ENCODE results near the gene HGF.
"Not testable (repeated sequence)": the region's sequence is repeated elsewhere in the genome, so short reads cannot be mapped to it uniquely, and the experiment has no call there.

HGF gene

DNA sequence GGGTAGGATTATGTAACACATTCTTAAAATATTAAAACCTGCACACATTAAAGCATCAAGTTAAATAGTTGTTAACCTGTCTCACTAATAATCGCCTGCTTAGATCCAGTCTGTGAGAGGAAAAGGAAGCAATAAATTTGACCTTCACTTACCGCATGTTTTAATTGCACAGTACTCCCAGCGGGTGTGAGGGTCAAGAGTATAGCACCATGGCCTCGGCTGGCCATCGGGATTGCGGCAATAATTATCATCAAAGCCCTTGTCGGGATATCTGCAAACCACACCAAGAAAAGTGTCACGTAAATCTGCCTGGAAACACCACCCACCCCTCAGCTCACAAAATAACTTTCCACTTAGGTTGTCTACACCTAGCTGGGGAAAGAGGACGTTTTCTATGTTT, 26.6 kb downstream of the HGF start:
- H3K4me3 Mint-ChIP-seq = no peak overlapping the region
- H3K27ac Mint-ChIP-seq = no peak overlapping the region
- H3K36me3 Mint-ChIP-seq (ENCODE audit: low read depth) = no peaks in the 10 kb centered on the region
- no peaks in the 10 kb centered on the region for H3K4me1 Mint-ChIP-seq
- TF ChIP-seq, protein P1, sequence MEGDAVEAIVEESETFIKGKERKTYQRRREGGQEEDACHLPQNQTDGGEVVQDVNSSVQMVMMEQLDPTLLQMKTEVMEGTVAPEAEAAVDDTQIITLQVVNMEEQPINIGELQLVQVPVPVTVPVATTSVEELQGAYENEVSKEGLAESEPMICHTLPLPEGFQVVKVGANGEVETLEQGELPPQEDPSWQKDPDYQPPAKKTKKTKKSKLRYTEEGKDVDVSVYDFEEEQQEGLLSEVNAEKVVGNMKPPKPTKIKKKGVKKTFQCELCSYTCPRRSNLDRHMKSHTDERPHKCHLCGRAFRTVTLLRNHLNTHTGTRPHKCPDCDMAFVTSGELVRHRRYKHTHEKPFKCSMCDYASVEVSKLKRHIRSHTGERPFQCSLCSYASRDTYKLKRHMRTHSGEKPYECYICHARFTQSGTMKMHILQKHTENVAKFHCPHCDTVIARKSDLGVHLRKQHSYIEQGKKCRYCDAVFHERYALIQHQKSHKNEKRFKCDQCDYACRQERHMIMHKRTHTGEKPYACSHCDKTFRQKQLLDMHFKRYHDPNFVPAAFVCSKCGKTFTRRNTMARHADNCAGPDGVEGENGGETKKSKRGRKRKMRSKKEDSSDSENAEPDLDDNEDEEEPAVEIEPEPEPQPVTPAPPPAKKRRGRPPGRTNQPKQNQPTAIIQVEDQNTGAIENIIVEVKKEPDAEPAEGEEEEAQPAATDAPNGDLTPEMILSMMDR (IDR thresholded peaks at IDR 0.05; ENCODE audit: unreplicated experiment in 3 of 3) = no peak
- no peaks in the 10 kb centered on the region for H3K9me3 Mint-ChIP-seq
- H3K27me3 Mint-ChIP-seq (ENCODE audit: low read depth) = no peaks in the 10 kb centered on the region

GRCh38 chr7:81740403-81740802, 29.4 kb downstream of the HGF start:
- no peak overlapping the region for H3K4me3 Mint-ChIP-seq

DNA sequence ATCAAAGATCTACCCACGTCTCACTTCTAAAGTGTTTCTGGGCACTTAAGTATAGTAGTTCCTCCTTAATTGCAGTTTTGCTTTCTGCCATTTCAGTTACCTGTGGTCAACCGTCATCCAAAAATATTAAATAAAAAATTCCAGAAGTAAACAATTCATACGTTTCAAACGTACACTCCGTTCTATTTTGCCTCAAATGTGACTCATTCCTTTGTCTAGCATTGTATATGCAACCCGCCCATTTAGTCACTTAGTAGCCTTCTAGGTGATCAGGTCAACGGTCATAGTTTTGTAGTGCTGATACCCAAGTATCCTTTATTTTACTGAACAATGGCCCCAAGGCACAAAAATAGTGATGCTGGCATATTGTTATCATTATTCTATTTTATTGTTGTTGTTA, 33.8 kb downstream of the HGF start:
- Mint-ChIP-seq H3K36me3 (ENCODE audit: low read depth) (no peaks in the 10 kb centered on the region), H3K27ac (no peak overlapping the region)
- TF ChIP-seq, protein P1 (IDR thresholded peaks at IDR 0.05; ENCODE audit: unreplicated experiment in 3 of 3) = no peak

More at GRCh38 chr7:81740403-81740802, 29.4 kb downstream of the HGF start:
- Mint-ChIP-seq H3K4me1 (no peaks in the 10 kb centered on the region), H3K9me3 (no peaks in the 10 kb centered on the region), H3K27ac (no peak overlapping the region), H3K36me3 (ENCODE audit: low read depth) (no peaks in the 10 kb centered on the region), H3K27me3 (ENCODE audit: low read depth) (no peaks in the 10 kb centered on the region)
- TF ChIP-seq, protein P1 (IDR thresholded peaks at IDR 0.05; ENCODE audit: unreplicated experiment in 3 of 3) = no peak

DNA sequence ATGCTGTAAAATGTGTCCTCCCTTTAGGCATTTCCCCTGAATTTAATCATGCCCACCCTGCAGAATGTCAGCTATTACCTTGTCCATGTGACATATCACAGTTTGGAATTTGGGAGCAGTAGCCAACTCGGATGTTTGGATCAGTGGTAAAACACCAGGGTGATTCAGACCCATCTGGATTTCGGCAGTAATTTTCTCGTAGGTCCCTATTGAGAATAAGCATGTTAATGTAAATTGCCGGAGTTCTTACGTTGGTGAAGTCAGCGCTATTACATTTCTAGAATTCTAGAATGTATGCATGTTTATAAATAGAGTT, 44.1 kb downstream of the HGF start:
- no peak overlapping the region for H3K27ac Mint-ChIP-seq
- TF ChIP-seq, protein P1 (IDR thresholded peaks at IDR 0.05; ENCODE audit: unreplicated experiment in 3 of 3) = no peak
- H3K27me3 Mint-ChIP-seq (ENCODE audit: low read depth) = no peaks in the 10 kb centered on the region
- H3K4me3 Mint-ChIP-seq = no peak overlapping the region
- H3K4me1 Mint-ChIP-seq = no peaks in the 10 kb centered on the region
- no peaks in the 10 kb centered on the region for H3K9me3 Mint-ChIP-seq
- H3K36me3 Mint-ChIP-seq (ENCODE audit: low read depth) = peaks cover 4% of the 10 kb centered on the region

More for the DNA sequence above, 33.8 kb downstream of the HGF start:
- Mint-ChIP-seq H3K4me3 (no peak overlapping the region), H3K4me1 (no peaks in the 10 kb centered on the region), H3K27me3 (ENCODE audit: low read depth) (no peaks in the 10 kb centered on the region), H3K9me3 (no peaks in the 10 kb centered on the region)

DNA sequence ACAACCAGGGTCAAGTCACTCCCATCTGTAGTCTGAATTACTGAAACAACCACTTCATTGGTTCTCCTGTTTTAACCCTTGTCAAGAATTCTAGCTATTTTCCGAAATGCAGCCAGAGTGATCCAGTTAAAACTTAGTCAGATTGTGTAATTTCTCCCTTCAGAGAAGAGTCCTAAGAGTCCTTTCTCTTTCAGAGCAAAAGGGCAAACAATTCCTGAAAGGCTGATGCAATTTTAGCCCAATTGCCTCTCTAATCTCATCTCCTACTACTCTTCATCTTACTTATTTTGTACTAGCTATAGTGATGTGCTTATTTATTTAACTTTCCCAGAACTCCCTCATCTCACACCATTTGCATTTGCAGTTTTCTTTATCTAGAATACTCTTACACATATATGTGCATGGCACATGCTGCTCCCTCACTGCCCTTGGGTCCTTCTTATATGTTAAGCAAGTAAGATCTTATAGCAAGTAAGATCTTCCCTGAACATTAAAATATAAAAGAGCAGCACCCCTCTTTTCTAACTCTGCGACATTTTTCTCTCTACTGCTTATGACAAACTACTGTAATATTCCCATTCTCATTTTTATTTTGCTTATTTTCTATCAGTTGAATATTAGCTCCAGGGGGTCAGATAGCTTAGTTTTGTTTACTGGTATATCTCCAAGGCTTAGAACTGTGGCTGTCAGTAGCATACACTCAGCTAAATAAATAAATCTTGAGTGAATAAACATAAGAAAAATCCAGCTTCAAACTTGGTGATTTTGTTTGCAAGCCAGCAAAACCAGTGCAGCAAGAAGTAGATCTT, 44.6 kb downstream of the HGF start:
- Mint-ChIP-seq H3K9me3 (no peaks in the 10 kb centered on the region), H3K4me1 (no peaks in the 10 kb centered on the region), H3K4me3 (no peak overlapping the region), H3K27ac (no peak overlapping the region), H3K36me3 (ENCODE audit: low read depth) (peaks cover 4% of the 10 kb centered on the region), H3K27me3 (ENCODE audit: low read depth) (no peaks in the 10 kb centered on the region)
- TF ChIP-seq, protein P1 (IDR thresholded peaks at IDR 0.05; ENCODE audit: unreplicated experiment in 3 of 3) = no peak

GRCh38 chr7:81722250-81722649, 47.6 kb downstream of the HGF start:
- H3K27me3 Mint-ChIP-seq (ENCODE audit: low read depth); H3K4me1 Mint-ChIP-seq; H3K4me3 Mint-ChIP-seq; H3K36me3 Mint-ChIP-seq (ENCODE audit: low read depth); H3K27ac Mint-ChIP-seq; H3K9me3 Mint-ChIP-seq: not testable (repeated sequence)
